GM21367 (cell line): Measurements from ENCODE around the gene NREP.
A peak's percentile ranks its signal among the peaks of the same experiment; 100 is the strongest.

Experiments used
- ATAC-seq: cut with Tn5 transposase; IDR thresholded peaks from one replicate; pipeline ENCODE4 v1.9.1; 2021; ENCODE audit not compliant: unreplicated experiment

The NREP gene

DNA sequence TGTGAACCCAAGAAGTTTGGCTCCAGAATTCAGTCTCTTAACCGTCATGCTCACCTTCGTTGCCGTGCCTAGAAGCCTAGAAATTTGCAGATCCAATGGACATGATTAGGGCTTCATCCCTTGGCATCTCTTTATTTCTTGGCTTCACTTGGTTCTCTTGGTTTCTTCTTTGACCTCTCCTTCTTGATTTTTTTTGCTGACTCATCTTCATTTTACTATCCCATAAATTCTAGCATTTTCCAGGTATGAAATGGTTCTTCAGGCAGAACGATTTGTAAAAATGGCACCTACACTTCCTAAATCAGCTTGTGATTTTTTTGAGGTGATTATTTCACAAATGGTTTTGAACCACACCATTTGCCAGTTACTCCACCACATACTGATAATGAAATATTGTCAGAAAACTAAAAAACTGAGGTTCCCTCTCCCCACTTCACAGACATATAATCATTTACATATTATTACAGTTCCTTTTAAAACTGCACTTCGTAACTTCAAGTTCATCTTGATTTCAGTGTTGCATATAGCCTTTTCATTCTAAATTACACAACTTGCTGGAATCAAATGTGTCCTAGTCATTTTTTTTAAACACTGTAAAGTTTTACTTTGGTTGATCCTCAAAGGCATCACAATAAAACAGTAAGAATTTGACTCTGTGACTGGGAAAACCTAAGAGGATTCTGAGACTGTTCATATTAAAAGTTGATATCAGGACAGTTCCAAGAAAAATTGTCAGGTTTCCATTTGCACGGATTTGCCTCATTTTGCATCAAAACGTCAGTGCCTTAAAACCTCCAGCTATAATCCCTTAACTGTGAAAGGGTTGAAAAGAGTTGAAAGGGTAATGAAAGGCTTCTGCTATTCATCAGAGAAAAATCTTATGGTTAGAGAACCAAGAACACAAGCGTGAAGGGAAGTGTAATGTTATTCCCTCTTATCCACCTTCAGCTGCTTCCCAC, 8.9 kb upstream of the NREP start:
- ATAC-seq = no peak

- ATAC-seq = no peak
Observed at GRCh38 chr5:111764019-111764418, 7.0 kb upstream of the NREP start.

GRCh38 chr5:111762895-111763294, 5.9 kb upstream of the NREP start:
- ATAC-seq = no peak

GRCh38 chr5:111758284-111758628, 1.3 kb upstream of the NREP start:
- no peak for ATAC-seq

DNA sequence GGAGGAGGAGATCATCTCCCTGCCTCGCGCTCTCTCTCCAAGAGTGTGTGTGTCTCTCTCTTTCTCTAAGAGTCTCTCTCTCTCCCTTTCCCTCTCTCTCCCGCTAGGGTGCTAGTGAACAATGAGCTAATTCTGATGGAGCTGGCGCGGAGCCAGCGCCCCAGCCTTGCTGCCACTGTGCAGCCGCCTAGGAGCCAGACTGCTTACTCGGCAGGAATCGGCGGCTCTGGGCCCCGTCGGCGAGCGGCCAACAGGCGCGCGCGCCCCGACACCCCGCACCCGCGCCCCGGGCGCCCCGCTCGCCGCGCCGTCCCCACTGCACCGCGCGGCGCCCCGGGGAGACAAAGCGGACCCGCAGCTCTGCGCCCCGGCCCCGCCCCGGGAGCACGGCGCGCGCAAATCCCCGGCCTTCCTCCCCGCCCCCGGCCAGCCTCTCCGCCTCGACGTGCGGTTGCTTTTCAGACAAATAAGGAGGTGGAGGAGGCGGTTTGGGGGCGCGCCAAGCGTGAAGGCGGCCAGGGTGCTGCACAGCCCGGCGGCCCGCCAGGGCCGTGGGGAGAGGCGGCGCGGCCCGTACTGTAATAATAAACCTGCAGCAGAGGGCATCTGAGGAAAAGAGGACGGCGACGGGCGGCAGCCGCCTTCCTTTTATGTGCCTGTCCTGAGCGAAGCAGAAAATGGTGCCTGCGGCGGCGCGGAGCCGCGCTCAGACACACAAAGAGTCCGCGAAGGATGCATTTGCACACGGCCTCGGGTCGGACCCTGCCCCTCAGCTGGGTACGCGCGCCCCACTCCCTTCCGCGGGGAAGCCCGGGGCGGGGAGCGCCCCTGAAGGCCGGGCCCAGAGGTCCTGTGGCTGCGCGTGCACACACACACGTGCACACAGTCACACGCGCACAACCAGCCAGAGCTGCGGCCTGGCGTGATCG, 625 bp upstream of the NREP start:
- peak; percentile 75 for ATAC-seq

GRCh38 chr5:111755942-111756381, 1.0 kb downstream of the NREP start:
- no peak for ATAC-seq

DNA sequence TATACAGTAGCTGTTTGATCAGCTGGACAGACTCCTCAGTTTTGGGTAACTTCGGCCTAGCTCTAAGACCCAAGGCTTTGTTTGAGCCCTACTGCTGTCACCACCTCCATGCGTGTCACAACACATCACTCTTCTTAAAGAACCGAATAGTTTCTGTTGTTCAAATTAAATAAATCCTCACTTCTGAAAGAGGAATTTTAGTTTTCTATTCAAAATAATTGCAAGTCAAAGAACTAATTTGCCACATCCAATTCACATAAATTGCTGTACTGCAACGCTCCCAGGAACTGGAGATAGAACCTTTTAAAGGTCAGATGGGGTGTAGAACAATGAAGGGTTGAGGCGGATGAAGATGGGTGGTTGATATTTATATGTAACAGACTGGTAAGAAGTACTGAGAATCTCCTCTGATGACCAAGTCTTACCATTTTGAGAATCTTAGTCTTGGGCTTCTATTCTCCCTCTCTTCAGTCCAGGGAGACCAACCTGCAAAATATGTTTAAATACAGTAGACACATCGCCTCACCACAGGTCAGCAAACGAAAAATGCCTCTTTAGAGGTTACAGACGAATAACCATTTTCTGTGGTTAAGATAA, 1.6 kb downstream of the NREP start:
- ATAC-seq = no peak

DNA sequence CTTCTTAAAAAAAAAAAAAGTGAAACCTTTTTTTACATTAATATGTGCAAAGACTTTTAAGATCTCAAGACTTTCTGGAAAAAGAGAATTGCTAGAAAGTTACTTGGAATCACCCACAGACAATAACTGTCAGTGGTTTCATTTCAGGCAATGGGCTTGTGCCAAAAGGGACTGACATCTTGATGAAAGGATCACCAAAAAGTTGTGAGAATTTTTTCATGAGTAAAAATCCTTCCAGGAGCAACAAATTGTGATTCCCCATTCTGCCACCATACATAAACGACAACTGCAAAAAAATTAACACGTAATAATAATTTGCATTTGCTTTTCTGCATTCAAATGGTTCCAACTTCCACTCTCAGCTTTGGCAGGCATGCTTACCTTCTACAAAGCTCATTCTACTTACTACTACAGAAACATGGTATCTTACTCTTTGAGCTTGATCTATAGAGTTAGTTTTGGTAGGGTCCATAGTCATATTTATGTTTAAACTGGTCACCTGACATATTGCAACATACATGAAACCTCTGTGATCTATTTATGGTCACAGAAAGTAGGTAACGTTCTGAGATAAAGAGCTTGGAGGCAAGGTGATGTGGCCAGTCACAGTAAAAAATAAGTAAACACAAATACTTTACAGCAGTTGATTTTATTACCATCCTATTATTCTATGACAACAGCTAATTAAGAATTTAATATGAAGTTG, 3.0 kb downstream of the NREP start:
- no peak for ATAC-seq

DNA sequence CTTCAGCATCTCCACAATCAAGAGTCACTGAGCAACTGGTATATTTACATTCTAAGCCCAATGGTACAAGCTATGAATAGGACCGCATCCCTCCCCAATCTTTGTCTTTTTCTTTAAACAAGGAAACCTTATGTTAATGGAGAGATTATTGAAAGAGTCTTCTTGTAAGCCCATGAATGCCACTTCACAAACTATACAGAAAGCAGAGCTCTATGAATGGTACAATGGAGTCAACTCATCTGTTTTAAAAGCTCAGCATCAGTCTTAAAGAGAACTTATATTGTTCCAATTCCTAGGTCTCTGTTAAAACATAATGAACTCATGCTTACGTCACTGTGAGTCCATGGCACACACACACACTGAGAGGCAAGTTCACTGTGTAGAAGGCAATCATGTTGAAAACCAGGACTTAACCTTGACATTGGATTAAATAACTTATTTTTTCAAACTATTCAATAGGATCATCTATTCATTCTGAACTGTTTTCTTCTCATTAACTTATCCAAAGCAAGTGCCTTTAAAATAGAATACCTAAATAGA, 4.5 kb downstream of the NREP start:
- ATAC-seq = no peak

- no peak for ATAC-seq
Observed at GRCh38 chr5:111749303-111750026, 7.5 kb downstream of the NREP start.

DNA sequence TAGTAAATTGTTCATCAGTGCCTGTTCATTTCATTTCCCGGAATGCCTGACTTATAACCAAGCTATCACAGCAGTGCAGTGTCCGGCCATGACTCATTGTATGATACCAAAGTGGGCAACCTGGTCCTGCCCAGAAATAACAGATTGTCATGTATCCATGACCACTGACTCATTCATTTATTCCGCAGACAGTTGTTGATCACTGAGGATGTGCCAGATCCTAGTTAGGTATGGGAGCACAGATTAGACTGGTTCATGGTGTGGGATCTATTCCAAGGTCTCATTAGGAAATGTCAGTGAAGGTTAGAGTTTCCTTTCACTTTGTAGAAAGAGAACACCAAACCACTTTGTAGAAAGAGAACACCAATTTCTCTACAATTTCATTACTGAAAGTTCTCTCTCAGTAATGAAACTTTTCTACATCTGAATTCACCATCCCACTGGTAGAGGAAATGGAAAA, 8.7 kb downstream of the NREP start:
- no peak for ATAC-seq

DNA sequence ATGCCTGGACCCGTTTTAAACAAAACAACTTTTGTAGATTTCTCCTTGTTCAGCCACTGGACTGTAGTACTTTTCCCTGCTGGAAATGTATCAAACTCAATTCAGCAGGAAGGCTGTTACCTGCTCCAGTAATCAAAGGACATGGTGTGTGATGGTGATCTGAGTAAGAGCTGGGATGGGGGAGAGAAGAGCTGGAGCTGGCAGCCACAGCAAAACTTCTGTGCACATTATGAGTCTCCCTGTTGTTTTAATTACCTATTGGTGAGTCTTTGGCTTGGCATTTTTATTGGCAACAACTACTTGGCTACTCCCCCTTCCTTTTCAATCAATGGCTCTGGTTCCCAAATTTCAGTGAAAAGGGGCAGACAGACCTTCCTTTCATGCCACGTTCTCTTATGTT, 9.7 kb downstream of the NREP start:
- no peak for ATAC-seq

DNA sequence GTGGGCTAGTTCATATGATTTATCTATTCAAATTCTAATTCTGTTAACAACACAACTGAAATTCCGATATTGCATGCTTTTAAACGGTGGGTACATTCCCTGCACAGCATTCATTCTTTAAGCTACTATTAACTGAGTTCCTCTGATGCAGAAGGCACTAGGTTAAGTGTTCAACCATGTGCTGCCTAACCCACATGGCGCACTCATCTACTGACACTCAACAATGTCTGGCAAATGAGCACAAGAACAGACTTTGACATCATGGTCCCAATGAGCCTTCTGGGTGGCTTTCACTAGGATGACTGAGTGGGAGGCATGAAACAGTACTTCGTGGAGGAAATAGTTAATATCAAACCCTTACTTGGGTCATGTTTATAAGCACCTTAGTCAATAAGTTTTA, 10.2 kb downstream of the NREP start:
- ATAC-seq = no peak

- no peak for ATAC-seq
Observed at GRCh38 chr5:111745075-111745739, 11.8 kb downstream of the NREP start.

- no peak for ATAC-seq
Observed at GRCh38 chr5:111744455-111744854, 12.5 kb downstream of the NREP start.

- ATAC-seq = no peak
Observed at GRCh38 chr5:111743988-111744387, 13.0 kb downstream of the NREP start.

DNA sequence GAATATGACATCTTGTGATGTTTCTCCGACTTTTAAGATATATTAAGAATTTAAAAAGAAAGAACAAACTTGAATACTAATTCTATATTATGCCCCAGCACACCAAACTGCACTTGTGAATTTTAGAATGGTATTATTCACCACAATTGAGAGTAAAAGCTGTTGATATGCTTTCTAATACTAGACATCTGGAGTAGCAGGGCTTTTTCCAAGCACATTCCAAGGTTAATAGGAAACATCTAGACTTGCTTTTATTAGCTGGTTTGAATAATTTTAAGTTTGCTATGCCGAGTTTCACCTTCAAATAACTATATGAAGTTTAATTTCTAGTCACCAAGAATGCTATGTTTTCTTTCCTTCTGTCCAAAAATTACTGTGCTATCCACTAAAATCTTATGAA, 13.5 kb downstream of the NREP start:
- ATAC-seq = no peak

GRCh38 chr5:111742177-111742994, 14.6 kb downstream of the NREP start:
- no peak for ATAC-seq
